Left lung (tissue), 10 donors: ENCODE data around the gene GJB2. TPM values are rescaled to one million over a fixed set of nuclear protein-coding genes. Genes with fewer than 3 reads are reported as not detected.

ENCODE experiments used
- ATAC-seq: fragments of 200-7000 bp; cut with Tn5 transposase; one replicate; pipeline ENCODE4 v1.9.1; 2020; ENCODE audit warnings: moderate library complexity
- DNase-seq, 4 donors: peaks; one replicate each; pipeline ENCODE4 v3.0.0-alpha.2; 2013 to 2020
- H3K27ac ChIP-seq, 2 donors: fragments of 200-600 bp; sonication (generic) in 1 of 2; one replicate each; pipeline versions ENCODE4 v1.5.0 to v1.8.0; 2020 to 2021
- H3K27me3 ChIP-seq, 2 donors: fragments of 200-600 bp; sonication (generic) in 1 of 2; one replicate each; pipeline versions ENCODE4 v1.5.0 to v1.8.0; 2020 to 2021
- H3K36me3 ChIP-seq, 2 donors: fragments of 200-600 bp; sonication (generic) in 1 of 2; one replicate each; pipeline versions ENCODE4 v1.5.0 to v1.8.0; 2020 to 2021
- H3K4me1 ChIP-seq, 2 donors: fragments of 200-600 bp; one replicate each; pipeline ENCODE4 v1.8.0; 2021
- H3K4me3 ChIP-seq, 2 donors: fragments of 200-600 bp; sonication (generic) in 1 of 2; one replicate each; pipeline versions ENCODE4 v1.5.0 to v1.8.0; 2020 to 2021; ENCODE audit warnings: mild to moderate bottlenecking in 1 of 2
- H3K9me3 ChIP-seq, 2 donors: fragments of 200-600 bp; sonication (generic) in 1 of 2; one replicate each; pipeline versions ENCODE4 v1.5.0 to v1.8.0; 2020 to 2021
- CTCF ChIP-seq, 2 donors: fragments of 200-600 bp; sonication (generic) in 1 of 2; IDR thresholded peaks; one replicate each; pipeline versions ENCODE4 v1.5.0 to v1.8.0; 2021; ENCODE audit warnings: antibody characterized with exemption in 2 of 2
- intact Hi-C, 2 donors: fragments of 100-400 bp; cut with DNase I; formaldehyde crosslinking; loops; one replicate each; pipeline versions ENCODE4 v1.11.2 to v1.14.2; 2022
- polyA plus RNA-seq, 6 donors: library from polyadenylated mRNA; unstranded; fragments of 120-200 nt; gene quantifications; one replicate each; pipeline ENCODE4 v1.2.1, GENCODE V29; 2013; ENCODE audit not compliant: insufficient read length in 6 of 6
- total RNA-seq, 2 donors: library from RNA; stranded (reverse); fragmentation: NEBNext Ultra II Directional; extraction: Animal tissue kit (Norgen Biotek cat#: 25700); gene quantifications; one replicate each; pipeline ENCODE4 v1.2.1, GENCODE V29; 2021
- donor health status: DM: no; HTN: yes; CAD: no.
- donor health status: DM: no; HTN: no; CAD: no.

The GJB2 gene
- total and polyA plus RNA-seq, 8 donors = 0.42 to 4.3 (median 0.78) TPM

GRCh38 chr13:20206065-20206697 lies 13.4 kb upstream of the GJB2 start:
- no peak for TF ChIP-seq CTCF (IDR thresholded peaks at IDR 0.05)
- Histone ChIP-seq H3K27ac (no peak overlapping the region), H3K4me1 (no peaks in the 10 kb centered on the region), H3K9me3 (peaks cover 0 to 6% of the 10 kb centered on the region in 2 donors), H3K36me3 (no peaks in the 10 kb centered on the region), H3K27me3 (peaks cover 0 to 30% of the 10 kb centered on the region in 2 donors), H3K4me3 (no peak overlapping the region)
- intact Hi-C loops = no loop called here
- DNase-seq (no peak), ATAC-seq (no peak)

GRCh38 chr13:20198781-20199180 lies 6.0 kb upstream of the GJB2 start:
- Histone ChIP-seq H3K4me1 (peaks cover 2 to 8% of the 10 kb centered on the region in 2 donors), H3K4me3 (no peak overlapping the region), H3K9me3 (peaks cover 0 to 6% of the 10 kb centered on the region in 2 donors), H3K27me3 (peaks cover 25 to 47% of the 10 kb centered on the region in 2 donors), H3K36me3 (no peaks in the 10 kb centered on the region), H3K27ac (no peak overlapping the region)
- ATAC-seq = peak; percentile 17
- intact Hi-C loops = no loop called here
- no peak for DNase-seq
- TF ChIP-seq CTCF (IDR thresholded peaks at IDR 0.05) = no peak

- H3K4me3 ChIP-seq = no peak overlapping the region
- H3K9me3 ChIP-seq = peaks cover 0 to 5% of the 10 kb centered on the region in 2 donors
- H3K27me3 ChIP-seq = peaks cover 38 to 53% of the 10 kb centered on the region in 2 donors
- DNase-seq = peak in 1 of 4 donors; percentile 49
- no peak overlapping the region for H3K27ac ChIP-seq
- peak; percentile 74 for ATAC-seq
- intact Hi-C loops = no loop called here
- peak; percentile 32 to 73 for TF ChIP-seq CTCF (IDR thresholded peaks at IDR 0.05)
- H3K36me3 ChIP-seq = no peaks in the 10 kb centered on the region
- peaks cover 14 to 22% of the 10 kb centered on the region in 2 donors for H3K4me1 ChIP-seq
These were observed 4.7 kb upstream of the GJB2 start for GRCh38 chr13:20197361-20197834.

GRCh38 chr13:20195801-20196200 lies 3.1 kb upstream of the GJB2 start:
- Histone ChIP-seq H3K9me3 (no peaks in the 10 kb centered on the region), H3K4me3 (no peak overlapping the region), H3K4me1 (peaks cover 18 to 32% of the 10 kb centered on the region in 2 donors), H3K27ac (no peak overlapping the region), H3K27me3 (peaks cover 45 to 69% of the 10 kb centered on the region in 2 donors), H3K36me3 (no peaks in the 10 kb centered on the region)
- intact Hi-C loops = no loop called here
- DNase-seq = no peak
- TF ChIP-seq CTCF (IDR thresholded peaks at IDR 0.05) = no peak
- ATAC-seq = no peak

GRCh38 chr13:20193907-20194631 lies 1.3 kb upstream of the GJB2 start:
- intact Hi-C loops = no loop called here
- H3K27me3 ChIP-seq = peaks cover 49 to 69% of the 10 kb centered on the region in 2 donors
- TF ChIP-seq CTCF (IDR thresholded peaks at IDR 0.05) = peak in 1 of 2 donors; percentile 3
- DNase-seq (peak in 1 of 4 donors; percentile 51), ATAC-seq (no peak)
- H3K4me1 ChIP-seq = peaks cover 18 to 32% of the 10 kb centered on the region in 2 donors
- no peaks in the 10 kb centered on the region for H3K36me3 ChIP-seq
- H3K9me3 ChIP-seq = no peaks in the 10 kb centered on the region
- no peak overlapping the region for H3K4me3 ChIP-seq
- no peak overlapping the region for H3K27ac ChIP-seq
